HG03571 (cell line): ENCODE data around the gene CACNA1D.

Source experiments
- ATAC-seq: cut with Tn5 transposase; IDR thresholded peaks from one replicate; pipeline ENCODE4 v1.9.1; 2021; ENCODE audit not compliant: unreplicated experiment

The CACNA1D gene

GRCh38 chr3:53495146-53495519 is 722 bp downstream of the CACNA1D start:
- ATAC-seq = no peak

- no peak for ATAC-seq
These were observed 1.3 kb downstream of the CACNA1D start for GRCh38 chr3:53495520-53496391.

- ATAC-seq = no peak
These were observed 1.9 kb downstream of the CACNA1D start for GRCh38 chr3:53496392-53496670.

GRCh38 chr3:53496984-53497383 is 2.6 kb downstream of the CACNA1D start:
- ATAC-seq = no peak

- no peak for ATAC-seq
These were observed 4.6 kb downstream of the CACNA1D start for GRCh38 chr3:53498806-53499641.

GRCh38 chr3:53500165-53500777 is 5.9 kb downstream of the CACNA1D start:
- no peak for ATAC-seq

- ATAC-seq = no peak
These were observed 6.8 kb downstream of the CACNA1D start for GRCh38 chr3:53501178-53501577.

- ATAC-seq = no peak
These were observed 8.3 kb downstream of the CACNA1D start for GRCh38 chr3:53502737-53503136.

GRCh38 chr3:53503195-53503594 is 8.8 kb downstream of the CACNA1D start:
- ATAC-seq = no peak

GRCh38 chr3:53506110-53506762 is 11.8 kb downstream of the CACNA1D start:
- ATAC-seq = no peak

- no peak for ATAC-seq
These were observed 12.3 kb downstream of the CACNA1D start for GRCh38 chr3:53506763-53507145.

GRCh38 chr3:53509494-53509893 is 15.1 kb downstream of the CACNA1D start:
- ATAC-seq = no peak

- no peak for ATAC-seq
These were observed 16.1 kb downstream of the CACNA1D start for GRCh38 chr3:53510508-53510907.

GRCh38 chr3:53511246-53511645 is 16.8 kb downstream of the CACNA1D start:
- ATAC-seq = no peak

GRCh38 chr3:53513556-53514190 is 19.3 kb downstream of the CACNA1D start:
- ATAC-seq = no peak

- ATAC-seq = no peak
These were observed 21.9 kb downstream of the CACNA1D start for GRCh38 chr3:53516339-53516738.

GRCh38 chr3:53518495-53518981 is 24.1 kb downstream of the CACNA1D start:
- no peak for ATAC-seq

GRCh38 chr3:53519065-53519709 is 24.8 kb downstream of the CACNA1D start:
- ATAC-seq = no peak

GRCh38 chr3:53523346-53523745 is 28.9 kb downstream of the CACNA1D start:
- ATAC-seq = no peak

GRCh38 chr3:53524566-53524965 is 30.2 kb downstream of the CACNA1D start:
- ATAC-seq = no peak
